ENCODE data around the gene ALOX15. TPM values are rescaled to one million over a fixed set of nuclear protein-coding genes. Genes with fewer than 3 reads are reported as not detected.

ALOX15 gene
- total RNA-seq, 1 experiment from 2014 or later, result 0.31 TPM

GRCh38 chr17:4584101-4584916 lies 57.2 kb downstream of the ALOX15 start, which contains the start of gene SMTNL2:
SMTNL2 (plus strand) TSS chr17:4584529; CDS start chr17:4584606, 77 bp downstream.
- Histone ChIP-seq H3K4ac (ENCODE audit: low read depth, low read length) (no peak within 1 kb of the TSS), H3K4me2 (ENCODE audit: insufficient read depth, insufficient read length, low read length) (peak within 1 kb of the TSS; percentile 77), H3K23me2 (ENCODE audit: insufficient read length, low read depth, low read length, poor library complexity, severe bottlenecking) (peaks cover 10% of the 10 kb centered on the region), H3K27ac (ENCODE audit: insufficient read length, low read depth, low read length) (no peak within 1 kb of the TSS), H4K5ac (ENCODE audit: insufficient read length, low read depth, low read length) (no peak within 1 kb of the TSS), H3K27me3 (ENCODE audit: insufficient read depth, low read length) (peaks cover 23% of the 10 kb centered on the region; the same call in 1 of the 2 replicates), H4K91ac (ENCODE audit: insufficient read length, low read depth, low read length) (no peak within 1 kb of the TSS), H3K4me1 (ENCODE audit: insufficient read depth, low read length) (no peaks in the 10 kb centered on the region; the same call in 1 of the 2 replicates), H2AFZ (ENCODE audit: low read length) (no peak within 1 kb of the TSS), H2BK120ac (ENCODE audit: low read depth, low read length, poor library complexity, severe bottlenecking) (no peak within 1 kb of the TSS), H3T11ph (ENCODE audit: low read length) (no peak within 1 kb of the TSS), H3K9me3 (ENCODE audit: control insufficient read depth, low read depth, low read length) (no peaks in the 10 kb centered on the region), H2BK5ac (ENCODE audit: insufficient read length, low read length) (no peak within 1 kb of the TSS), H3K23ac (ENCODE audit: insufficient read length, low read depth, low read length) (no peak within 1 kb of the TSS), H3K18ac (ENCODE audit: insufficient read length, low read depth, low read length) (no peak within 1 kb of the TSS), H3K79me1 (ENCODE audit: insufficient read depth, low read depth, low read length, poor library complexity, severe bottlenecking) (no peaks in the 10 kb centered on the region), H3K56ac (ENCODE audit: insufficient read length, low read depth, low read length) (no peak within 1 kb of the TSS), H3K79me2 (ENCODE audit: insufficient read depth, low read length) (no peaks in the 10 kb centered on the region), H4K8ac (replicated peaks; ENCODE audit: insufficient read length, low read depth, low read length) (no peak within 1 kb of the TSS), H2AK5ac (ENCODE audit: insufficient read length, low read length) (no peak within 1 kb of the TSS), H2BK15ac (ENCODE audit: low read depth, low read length) (no peak within 1 kb of the TSS), H2BK20ac (ENCODE audit: low read depth, low read length, poor library complexity, severe bottlenecking) (no peak within 1 kb of the TSS), H3K14ac (ENCODE audit: insufficient read depth, low read length) (no peak within 1 kb of the TSS; the same call in 1 of the 2 replicates), H4K20me1 (ENCODE audit: control insufficient read depth, insufficient read depth, insufficient read length) (peaks cover 2% of the 10 kb centered on the region), H2BK12ac (ENCODE audit: insufficient read length, low read depth, low read length) (no peak within 1 kb of the TSS), H3K9ac (ENCODE audit: extremely low read depth, insufficient read length, low read length) (no peak within 1 kb of the TSS)
- peaks cover 71% of the 10 kb centered on the region for H3K27me3 Mint-ChIP-seq (ENCODE audit: low read depth)
- peaks cover 21 to 41% of the 10 kb centered on the region in 2 experiments for H3K4me1 Mint-ChIP-seq
- no peaks in the 10 kb centered on the region for H3K9me3 Mint-ChIP-seq
- no peak within 1 kb of the TSS for H3K27ac Mint-ChIP-seq
- TF ChIP-seq, protein P1, sequence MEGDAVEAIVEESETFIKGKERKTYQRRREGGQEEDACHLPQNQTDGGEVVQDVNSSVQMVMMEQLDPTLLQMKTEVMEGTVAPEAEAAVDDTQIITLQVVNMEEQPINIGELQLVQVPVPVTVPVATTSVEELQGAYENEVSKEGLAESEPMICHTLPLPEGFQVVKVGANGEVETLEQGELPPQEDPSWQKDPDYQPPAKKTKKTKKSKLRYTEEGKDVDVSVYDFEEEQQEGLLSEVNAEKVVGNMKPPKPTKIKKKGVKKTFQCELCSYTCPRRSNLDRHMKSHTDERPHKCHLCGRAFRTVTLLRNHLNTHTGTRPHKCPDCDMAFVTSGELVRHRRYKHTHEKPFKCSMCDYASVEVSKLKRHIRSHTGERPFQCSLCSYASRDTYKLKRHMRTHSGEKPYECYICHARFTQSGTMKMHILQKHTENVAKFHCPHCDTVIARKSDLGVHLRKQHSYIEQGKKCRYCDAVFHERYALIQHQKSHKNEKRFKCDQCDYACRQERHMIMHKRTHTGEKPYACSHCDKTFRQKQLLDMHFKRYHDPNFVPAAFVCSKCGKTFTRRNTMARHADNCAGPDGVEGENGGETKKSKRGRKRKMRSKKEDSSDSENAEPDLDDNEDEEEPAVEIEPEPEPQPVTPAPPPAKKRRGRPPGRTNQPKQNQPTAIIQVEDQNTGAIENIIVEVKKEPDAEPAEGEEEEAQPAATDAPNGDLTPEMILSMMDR (conservative IDR thresholded peaks at IDR 0.05), result no peak
- H3K4me3 Mint-ChIP-seq, result peak within 1 kb of the TSS; percentile 71 to 90
- H3K36me3 Mint-ChIP-seq (ENCODE audit: insufficient read depth in 1 of 3, low read depth in 3 of 3), result no peaks in the 10 kb centered on the region; a peak in 1 of 7 replicates
- no CpG with 5 or more reads among the region's 100 CpGs for WGBS (ENCODE audit: extremely low coverage, insufficient read length, low lambda C conversion rate)
- peak; percentile 68 for DNase-seq
